Measurements from ENCODE around the gene UBE4A. TPM values are rescaled to one million over a fixed set of nuclear protein-coding genes. Genes with fewer than 3 reads are reported as not detected.

UBE4A gene
- 25.4 and 26.5 TPM in 2 replicates for total RNA-seq

GRCh38 chr11:118359295-118359958 is at the start of gene UBE4A:
Gene UBE4A (plus strand): TSS chr11:118359600. CDS start chr11:118365081, 5,481 bp downstream.

GRCh38 chr11:118342503-118343161 is 16.8 kb upstream of the UBE4A start, which contains the start of gene CD3D:
Gene CD3D (minus strand): TSS chr11:118342705. CDS start chr11:118342607, 98 bp downstream.

GRCh38 chr11:118343981-118344515 is 15.4 kb upstream of the UBE4A start, which contains the start of gene CD3G:
Gene CD3G (plus strand): TSS chr11:118344344. CDS start chr11:118344424, 80 bp downstream.

GRCh38 chr11:118401151-118401879 is 41.9 kb downstream of the UBE4A start, which contains the start of gene ATP5MG:
Gene ATP5MG (plus strand): TSS chr11:118401606. CDS start chr11:118401666, 60 bp downstream.

GRCh38 chr11:118435893-118436624 is 76.7 kb downstream of the UBE4A start, which contains the start of gene KMT2A:
Gene KMT2A (plus strand): TSS chr11:118436492. CDS start chr11:118436513, 21 bp downstream.

Other genes starting within 250 kb of the UBE4A start
- 0.09 TPM in 2 replicates for gene SCN4B, start 206.8 kb upstream of the UBE4A start, total RNA-seq
- gene SCN2B, start 183.0 kb upstream of the UBE4A start, total RNA-seq = not detected in 2 replicates
- gene JAML, start 134.6 kb upstream of the UBE4A start, total RNA-seq = 0.19 and 0.27 TPM in 2 replicates
- gene MPZL3, start 107.2 kb upstream of the UBE4A start, total RNA-seq = 8.2 and 12.4 TPM in 2 replicates
- 118 and 402 TPM in 2 replicates for gene MPZL2, start 95.3 kb upstream of the UBE4A start, total RNA-seq
- not detected in 2 replicates for gene CD3E, start 54.9 kb upstream of the UBE4A start, total RNA-seq
- gene CD3D, start 16.9 kb upstream of the UBE4A start, total RNA-seq = not detected in 2 replicates
- gene CD3G, start 15.3 kb upstream of the UBE4A start, total RNA-seq = not detected in 2 replicates
- gene ATP5MG, start 42.0 kb downstream of the UBE4A start, total RNA-seq = 131 and 166 TPM in 2 replicates
- gene KMT2A, start 76.9 kb downstream of the UBE4A start, total RNA-seq = 19.8 and 27.7 TPM in 2 replicates
- gene TTC36, start 167.9 kb downstream of the UBE4A start, total RNA-seq = 0.45 and 1.2 TPM in 2 replicates
- 6.7 and 12.6 TPM in 2 replicates for gene TMEM25, start 171.6 kb downstream of the UBE4A start, total RNA-seq
- 25.1 and 31.1 TPM in 2 replicates for gene IFT46, start 206.3 kb downstream of the UBE4A start, total RNA-seq
- 111 and 138 TPM in 2 replicates for gene ARCN1, start 212.8 kb downstream of the UBE4A start, total RNA-seq
- 73.8 and 87.3 TPM in 2 replicates for gene PHLDB1, start 248.0 kb downstream of the UBE4A start, total RNA-seq